HCEC 1CT (cell line): Measurements from ENCODE around the gene SLC17A3.

Source experiments
- DNase-seq: peaks from one replicate; pipeline ENCODE4 v3.0.0-alpha.2; 2017

SLC17A3 gene, protein sequence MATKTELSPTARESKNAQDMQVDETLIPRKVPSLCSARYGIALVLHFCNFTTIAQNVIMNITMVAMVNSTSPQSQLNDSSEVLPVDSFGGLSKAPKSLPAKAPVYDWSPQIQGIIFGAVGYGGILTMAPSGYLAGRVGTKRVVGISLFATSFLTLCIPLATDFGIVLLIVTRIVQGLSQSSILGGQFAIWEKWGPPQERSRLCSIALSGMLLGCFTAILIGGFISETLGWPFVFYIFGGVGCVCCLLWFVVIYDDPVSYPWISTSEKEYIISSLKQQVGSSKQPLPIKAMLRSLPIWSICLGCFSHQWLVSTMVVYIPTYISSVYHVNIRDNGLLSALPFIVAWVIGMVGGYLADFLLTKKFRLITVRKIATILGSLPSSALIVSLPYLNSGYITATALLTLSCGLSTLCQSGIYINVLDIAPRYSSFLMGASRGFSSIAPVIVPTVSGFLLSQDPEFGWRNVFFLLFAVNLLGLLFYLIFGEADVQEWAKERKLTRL

GRCh38 chr6:25874118-25874517 is at the start of gene SLC17A3:
SLC17A3 (minus strand) TSS chr6:25874243; CDS start chr6:25868387, 5,856 bp downstream.
- no peak for DNase-seq

GRCh38 chr6:25922301-25922700 is 48.3 kb upstream of the SLC17A3 start:
- DNase-seq, result peak; percentile 6

DNA sequence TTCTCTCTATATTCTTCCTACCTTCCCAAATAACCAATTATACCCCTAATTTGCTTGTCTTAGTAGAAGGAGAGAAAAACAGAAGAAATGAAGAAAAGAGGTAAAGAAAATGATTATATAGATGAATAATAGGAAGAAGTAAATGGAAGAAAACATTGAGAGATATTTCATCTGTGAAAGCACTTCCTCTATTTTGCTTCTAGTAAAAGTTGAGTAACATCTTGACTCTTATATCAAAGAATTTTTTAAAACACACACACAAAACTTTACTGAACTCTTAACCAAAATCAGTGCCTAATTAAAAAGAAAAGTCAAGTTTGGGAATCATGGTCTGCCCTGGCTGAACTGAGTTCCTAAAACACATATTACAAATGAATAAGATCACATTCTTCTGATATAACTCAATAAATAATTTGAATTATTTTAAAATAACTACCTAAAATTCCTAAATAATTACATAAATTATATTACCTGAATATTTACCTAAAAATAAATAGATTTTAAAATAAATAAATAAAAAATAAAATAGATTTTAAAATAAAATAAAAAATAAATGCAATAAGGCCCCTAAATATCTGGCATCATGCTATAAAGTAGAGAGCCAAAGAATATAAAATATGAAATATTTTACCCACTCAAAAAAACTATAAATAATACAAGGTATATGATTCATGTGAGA is 47.6 kb upstream of the SLC17A3 start:
- DNase-seq, result no peak

DNA sequence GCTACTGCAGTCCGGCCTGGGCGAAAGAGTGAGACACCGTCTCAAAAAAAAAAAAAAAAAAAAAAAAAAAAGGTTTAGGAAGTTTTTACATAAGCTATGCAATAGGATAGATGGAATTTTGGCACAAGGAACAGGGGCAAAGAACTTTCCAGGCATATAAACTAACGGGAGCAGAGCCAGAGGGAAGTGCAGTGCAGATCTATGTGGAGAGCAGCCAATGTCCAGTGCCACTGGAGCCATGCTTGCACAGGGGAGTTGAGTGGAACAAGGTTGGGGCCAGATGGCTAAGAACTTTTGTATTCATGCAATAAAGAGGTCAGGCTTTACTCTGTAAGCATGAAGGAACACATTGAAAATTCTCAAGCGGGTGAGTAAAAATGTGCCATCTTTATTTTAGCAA is 45.6 kb upstream of the SLC17A3 start:
- DNase-seq, result no peak

- no peak for DNase-seq
Observed at GRCh38 chr6:25918083-25918683, 44.1 kb upstream of the SLC17A3 start.

DNA sequence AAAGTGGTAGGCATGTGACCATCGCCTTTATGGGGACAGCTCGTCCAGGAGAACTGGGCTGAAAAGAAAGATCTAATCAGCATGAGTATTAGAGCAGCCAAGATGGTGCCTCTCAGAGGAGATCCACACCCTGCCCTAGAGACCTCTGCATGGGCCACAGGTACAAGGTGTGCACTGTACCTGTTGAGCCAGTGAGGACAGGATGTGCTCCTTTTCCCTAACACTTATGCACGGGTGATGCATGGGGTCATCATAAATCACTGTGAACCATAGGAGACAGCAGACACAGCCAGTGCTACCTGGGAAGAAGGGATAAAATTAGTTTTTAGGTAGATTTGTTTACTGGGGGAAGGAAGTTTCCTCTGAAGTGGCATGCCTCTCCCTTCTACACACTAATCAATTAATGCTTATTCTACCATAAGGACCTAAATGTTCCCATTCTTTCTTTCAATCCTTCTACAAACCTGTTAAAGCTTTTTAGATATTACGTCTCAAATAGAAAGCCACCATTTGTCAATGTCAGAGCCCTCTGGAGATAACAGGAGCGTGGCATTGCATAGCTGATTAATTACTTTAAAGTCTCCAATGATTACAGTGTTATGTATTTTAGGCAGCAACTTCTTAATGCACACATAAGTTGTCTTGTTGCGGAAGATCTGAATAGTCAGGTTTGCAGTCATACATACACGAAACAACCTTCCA is 42.9 kb upstream of the SLC17A3 start:
- no peak for DNase-seq

GRCh38 chr6:25916330-25916729 is 42.3 kb upstream of the SLC17A3 start:
- no peak for DNase-seq

GRCh38 chr6:25913741-25914140 is 39.7 kb upstream of the SLC17A3 start:
- DNase-seq, result no peak

DNA sequence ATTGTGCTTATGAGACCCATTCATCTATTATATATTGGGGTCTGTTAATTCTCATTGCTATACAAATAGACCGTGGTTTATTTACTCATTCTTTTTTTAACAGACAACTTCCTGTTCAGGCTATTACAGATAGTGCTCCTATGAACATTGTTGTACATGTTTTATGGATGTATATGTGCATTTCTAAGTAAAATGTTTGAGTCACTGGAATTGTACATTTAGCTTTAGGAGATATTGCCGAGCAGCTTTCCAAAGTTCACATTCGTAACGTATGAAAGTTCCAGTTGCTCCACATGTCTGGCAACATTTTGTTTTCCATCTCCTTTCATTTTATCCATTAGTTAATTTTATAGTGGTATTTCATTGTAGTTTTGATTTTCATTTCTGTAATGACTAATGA is 37.3 kb upstream of the SLC17A3 start:
- no peak for DNase-seq

- no peak for DNase-seq
Observed at GRCh38 chr6:25907475-25908014, 33.5 kb upstream of the SLC17A3 start.

GRCh38 chr6:25903467-25904099 is 29.5 kb upstream of the SLC17A3 start:
- no peak for DNase-seq

DNA sequence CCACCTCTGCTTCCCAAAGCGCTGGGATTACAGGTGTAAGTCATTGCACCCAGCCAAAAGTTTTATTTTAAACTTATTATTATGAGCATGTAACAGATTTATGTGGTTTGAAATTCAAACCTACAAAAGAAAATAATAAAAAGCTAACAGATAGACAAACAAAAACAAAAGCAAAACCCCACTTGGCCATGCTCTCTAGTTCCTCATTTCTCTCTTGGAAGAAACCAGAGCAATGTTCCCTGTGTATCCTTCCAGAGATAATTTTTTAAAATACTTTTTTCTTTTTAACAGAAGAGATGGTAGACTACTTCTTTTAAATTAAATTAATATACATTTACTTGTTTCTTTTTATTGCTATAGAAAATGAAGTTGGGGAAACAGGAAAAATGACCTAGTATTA is 28.0 kb upstream of the SLC17A3 start:
- no peak for DNase-seq

DNA sequence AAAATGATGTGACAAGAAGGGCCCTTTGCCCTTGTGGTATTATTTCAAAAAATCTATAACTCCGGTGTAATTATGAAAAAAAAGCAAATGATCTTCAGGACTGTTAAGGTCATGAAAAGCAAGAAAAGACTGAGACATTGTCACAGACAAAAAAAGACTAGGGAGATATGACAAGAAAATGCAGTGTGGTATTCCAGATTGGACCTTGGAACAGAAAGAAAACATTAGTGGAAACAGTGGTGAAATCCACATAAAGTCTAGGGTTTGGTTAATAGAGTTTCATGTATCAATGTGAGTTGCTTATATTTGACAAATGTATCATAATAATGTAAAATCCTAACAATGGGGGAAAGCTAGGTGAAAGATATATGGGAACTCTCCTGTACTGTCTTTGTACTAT is 26.8 kb upstream of the SLC17A3 start:
- no peak for DNase-seq

DNA sequence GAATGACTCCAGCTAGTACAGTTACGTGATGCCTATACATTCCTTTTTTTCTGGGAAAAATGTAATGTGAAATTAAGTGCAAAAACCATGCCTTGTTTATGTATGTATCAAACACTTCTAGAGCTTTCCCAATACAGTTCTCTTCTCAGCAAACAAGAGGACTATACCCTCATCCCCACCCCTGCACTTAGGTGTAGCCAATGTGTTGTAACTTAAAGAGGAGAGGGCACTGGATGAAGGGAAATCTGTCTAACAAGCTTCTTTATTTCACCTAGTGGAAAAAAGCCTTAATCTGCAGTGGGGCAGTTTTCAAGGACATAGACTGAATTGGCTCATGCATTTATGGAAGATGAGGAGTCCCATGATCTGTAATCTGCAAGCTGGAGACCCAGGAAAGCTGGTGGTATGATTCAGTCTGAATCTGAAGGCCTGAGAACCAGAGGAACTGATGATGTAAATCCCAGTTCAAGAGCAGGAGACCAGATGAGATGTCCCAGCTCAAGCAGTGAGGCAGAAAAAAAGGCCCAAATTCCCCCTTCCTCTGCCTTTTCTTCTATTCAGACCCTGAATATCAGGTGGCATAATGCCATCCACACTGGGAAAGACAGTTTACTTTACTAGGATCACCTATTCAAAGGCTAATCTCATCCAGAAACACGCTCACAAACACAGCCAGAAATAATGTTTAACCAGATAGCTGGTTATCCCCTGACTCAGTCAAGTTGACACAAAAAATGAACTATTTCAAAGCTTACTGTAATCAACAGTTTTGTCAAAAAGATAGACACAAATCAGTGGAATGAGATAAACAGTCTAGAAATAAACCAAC is 25.8 kb upstream of the SLC17A3 start:
- peak; percentile 26 for DNase-seq

DNA sequence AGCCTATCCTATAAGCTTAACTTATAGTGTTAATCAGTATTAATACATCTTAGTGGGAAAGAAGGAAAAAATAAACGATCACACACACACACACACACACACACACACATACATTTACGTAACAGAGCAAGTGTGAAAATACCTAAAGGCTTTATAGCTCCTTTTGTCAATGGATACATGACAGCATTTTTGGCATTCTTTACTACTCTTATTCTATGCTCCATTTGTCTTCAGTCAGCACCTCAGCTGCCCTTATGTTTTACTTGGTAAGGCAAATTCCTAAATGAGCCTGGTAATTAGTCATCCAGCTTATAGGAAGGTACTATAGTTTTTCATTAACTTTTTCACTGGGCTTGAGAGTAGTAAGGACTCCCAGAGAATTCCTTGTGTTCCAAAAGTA is 25.1 kb upstream of the SLC17A3 start:
- DNase-seq, result no peak

GRCh38 chr6:25898289-25898977 is 24.4 kb upstream of the SLC17A3 start:
- no peak for DNase-seq

DNA sequence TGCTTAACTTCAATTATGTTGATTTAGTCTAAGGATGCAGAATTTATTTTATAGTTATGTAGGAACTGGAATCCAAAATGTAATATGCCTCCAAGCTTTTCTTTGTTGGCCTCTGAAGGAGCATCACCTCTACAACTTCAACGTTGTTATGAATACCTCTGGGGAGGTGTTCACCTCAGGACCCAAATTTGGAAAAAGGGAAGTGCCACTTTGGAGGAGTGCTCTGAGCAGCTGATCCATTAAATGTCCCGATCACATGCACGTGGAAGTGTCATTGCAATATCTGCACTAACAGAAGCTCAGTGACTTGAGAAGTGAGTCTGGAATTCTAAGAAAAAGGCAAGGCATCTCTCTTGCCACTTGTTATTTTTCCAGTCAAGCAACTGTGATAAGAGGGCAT is 22.2 kb upstream of the SLC17A3 start:
- no peak for DNase-seq

GRCh38 chr6:25895771-25896170 is 21.7 kb upstream of the SLC17A3 start:
- DNase-seq, result no peak

DNA sequence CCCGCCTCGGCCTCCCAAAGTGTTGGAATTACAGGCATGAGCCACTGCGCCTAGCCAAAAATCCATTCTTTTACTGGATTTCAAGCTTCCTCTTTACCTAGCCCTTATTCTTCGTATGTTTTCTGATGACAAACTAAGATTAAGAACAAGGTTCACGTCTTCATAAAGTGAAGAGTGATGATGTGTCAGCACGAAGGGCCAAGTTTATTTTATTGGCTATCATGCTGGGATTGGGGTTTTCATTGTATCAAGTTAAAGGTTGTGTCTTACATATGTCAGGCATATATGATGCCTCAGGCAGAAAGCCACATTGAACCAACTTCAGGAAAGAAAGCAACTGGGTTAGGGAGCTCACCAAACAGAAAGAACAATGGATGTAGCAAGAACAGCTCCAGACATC is 19.7 kb upstream of the SLC17A3 start:
- DNase-seq, result no peak

DNA sequence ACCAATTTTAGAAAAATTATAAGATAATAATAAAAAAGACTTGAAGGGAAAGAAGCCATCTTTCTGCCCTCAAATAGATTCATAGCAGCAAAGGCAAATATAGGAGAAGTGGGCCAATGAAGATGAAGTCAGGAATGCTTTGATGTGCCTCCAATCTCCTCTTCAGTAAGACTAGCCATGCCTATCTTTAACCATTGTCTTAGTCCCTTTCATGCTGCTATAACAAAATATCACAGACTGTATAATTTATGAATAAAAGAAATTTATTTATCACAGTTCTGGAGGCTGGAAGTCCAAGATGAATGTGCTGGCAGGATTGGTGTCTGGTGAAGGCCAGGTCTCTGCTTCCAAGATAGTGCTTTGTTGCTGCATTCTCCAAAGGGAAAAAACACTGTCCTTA is 18.8 kb upstream of the SLC17A3 start:
- no peak for DNase-seq
